Type B pancreatic cell (in vitro differentiated cells): ENCODE measurements around the gene LRFN2. TPM values are rescaled to one million over a fixed set of nuclear protein-coding genes. Genes with fewer than 3 reads are reported as not detected.

Experiments
- DNase-seq: peaks from one replicate; pipeline ENCODE4 v3.0.0; 2021; ENCODE audit warnings: mixed read lengths; ENCODE audit not compliant: unreplicated experiment; ENCODE audit errors: extremely low spot score
- H3K27ac Mint-ChIP-seq: 2 replicates; pipeline ENCODE4 v1.8.0; 2021; ENCODE audit warnings: mild to moderate bottlenecking, mixed read lengths
- H3K27me3 Mint-ChIP-seq: 2 replicates; pipeline ENCODE4 v1.8.0; 2021; ENCODE audit warnings: mixed read lengths
- H3K36me3 Mint-ChIP-seq: 2 replicates; pipeline ENCODE4 v1.8.0; 2021; ENCODE audit warnings: mixed read lengths
- H3K4me1 Mint-ChIP-seq: one replicate; pipeline ENCODE4 v1.8.0; 2021; ENCODE audit warnings: mixed read lengths; ENCODE audit not compliant: unreplicated experiment
- H3K4me3 Mint-ChIP-seq: 2 replicates; pipeline ENCODE4 v1.8.0; 2021; ENCODE audit warnings: mild to moderate bottlenecking, mixed read lengths
- H3K9me3 Mint-ChIP-seq: 2 replicates; pipeline ENCODE4 v1.8.0; 2021; ENCODE audit warnings: mixed read lengths
- CTCF ChIP-seq: fragments of 200-600 bp; sonication (generic); conservative IDR thresholded peaks from 2 replicates; pipeline ENCODE4 v1.5.0; 2021; ENCODE audit warnings: antibody characterized with exemption, mild to moderate bottlenecking
- total RNA-seq: library from RNA; stranded (reverse); gene quantifications from 2 replicates; pipeline ENCODE4 v1.2.1, GENCODE V29; 2021; ENCODE audit warnings: low replicate concordance

LRFN2 gene
- total RNA-seq, 1 donor from 2014 or later, result 3.4 TPM

GRCh38 chr6:40380271-40380670 is 206.9 kb downstream of the LRFN2 start:
- Mint-ChIP-seq H3K9me3 (no peaks in the 10 kb centered on the region), H3K27ac (no peak overlapping the region), H3K4me3 (no peak overlapping the region), H3K4me1 (no peaks in the 10 kb centered on the region), H3K36me3 (no peaks in the 10 kb centered on the region), H3K27me3 (peaks cover 12% of the 10 kb centered on the region)
- TF ChIP-seq CTCF, result no peak
- no peak for DNase-seq

- Mint-ChIP-seq H3K27ac (no peak overlapping the region), H3K36me3 (no peaks in the 10 kb centered on the region), H3K4me3 (no peak overlapping the region), H3K4me1 (no peaks in the 10 kb centered on the region), H3K9me3 (no peaks in the 10 kb centered on the region), H3K27me3 (peaks cover 9% of the 10 kb centered on the region)
- no peak for DNase-seq
- no peak for TF ChIP-seq CTCF
Measured at GRCh38 chr6:40379811-40380210, 207.4 kb downstream of the LRFN2 start.

- Mint-ChIP-seq H3K36me3 (no peaks in the 10 kb centered on the region), H3K4me3 (no peak overlapping the region), H3K27ac (no peak overlapping the region), H3K27me3 (peaks cover 6% of the 10 kb centered on the region), H3K4me1 (no peaks in the 10 kb centered on the region), H3K9me3 (no peaks in the 10 kb centered on the region)
- no peak for TF ChIP-seq CTCF
- no peak for DNase-seq
Measured at GRCh38 chr6:40378725-40379074, 208.5 kb downstream of the LRFN2 start.

GRCh38 chr6:40378071-40378724 is 209.0 kb downstream of the LRFN2 start:
- Mint-ChIP-seq H3K9me3 (no peaks in the 10 kb centered on the region), H3K36me3 (no peaks in the 10 kb centered on the region), H3K4me1 (no peaks in the 10 kb centered on the region), H3K4me3 (no peak overlapping the region), H3K27ac (no peak overlapping the region), H3K27me3 (peaks cover 6% of the 10 kb centered on the region)
- no peak for DNase-seq
- no peak for TF ChIP-seq CTCF

GRCh38 chr6:40377173-40377806 is 209.9 kb downstream of the LRFN2 start:
- Mint-ChIP-seq H3K36me3 (no peaks in the 10 kb centered on the region), H3K9me3 (no peaks in the 10 kb centered on the region), H3K4me3 (no peak overlapping the region), H3K27me3 (peaks cover 2% of the 10 kb centered on the region), H3K4me1 (no peaks in the 10 kb centered on the region), H3K27ac (no peak overlapping the region)
- no peak for DNase-seq
- TF ChIP-seq CTCF, result no peak
